Mesenteric fat pad (tissue), 1 donor: Measurements from ENCODE around the gene PSME3IP1. TPM values are rescaled to one million over a fixed set of nuclear protein-coding genes. Genes with fewer than 3 reads are reported as not detected.

Source experiments
- DNase-seq: peaks from one replicate; pipeline ENCODE4 v3.0.0-alpha.2; 2020; ENCODE audit warnings: low spot score
- total RNA-seq: library from RNA; stranded (reverse); fragmentation: NEBNext Ultra II Directional; extraction: Animal tissue kit (Norgen Biotek cat#: 25700); gene quantifications from one replicate; pipeline ENCODE4 v1.2.1, GENCODE V29; 2021
- donor health status: DM: yes; HTN: yes; CAD: no.

Gene PSME3IP1
- total RNA-seq, 1 donor from 2014 or later = 61.1 TPM

DNA sequence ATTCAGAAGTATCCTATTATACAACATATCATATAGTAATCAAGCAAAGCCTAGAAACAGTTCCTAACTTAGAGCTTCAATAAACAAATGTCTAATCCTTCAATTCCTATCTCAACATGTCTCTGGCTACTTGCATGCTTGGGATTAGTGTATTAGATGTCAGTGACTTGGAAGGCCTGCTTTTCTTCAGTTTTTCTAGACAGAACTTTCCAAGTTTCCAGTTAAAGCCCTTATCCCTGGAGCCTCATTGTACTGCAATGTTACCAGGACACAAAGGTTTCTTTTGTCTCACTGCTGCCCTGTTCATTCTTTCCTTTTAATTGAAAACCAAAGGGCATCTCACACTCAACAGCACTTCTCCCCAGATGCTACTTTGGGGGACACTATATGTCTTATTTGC, 16.5 kb downstream of the PSME3IP1 start:
- DNase-seq = no peak

DNA sequence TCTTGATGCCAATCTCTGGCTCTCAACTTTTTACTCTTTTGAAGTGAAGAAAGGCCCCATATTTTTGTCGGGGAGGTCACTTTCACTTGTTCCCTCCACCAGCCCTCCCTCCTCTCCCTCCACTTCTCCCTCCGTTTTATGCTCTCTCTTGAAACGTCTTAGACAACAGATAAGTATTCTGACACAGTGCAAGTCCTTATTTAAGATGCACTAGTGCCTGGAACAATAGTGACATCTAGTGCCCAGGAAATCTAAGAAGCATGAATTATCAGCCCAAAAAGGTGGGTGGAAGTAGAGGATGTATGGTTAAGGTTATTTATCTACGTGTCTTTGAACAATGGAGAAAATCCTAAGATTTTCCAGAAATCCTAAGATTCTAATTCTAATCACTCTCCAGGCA, 17.9 kb downstream of the PSME3IP1 start:
- DNase-seq = no peak

DNA sequence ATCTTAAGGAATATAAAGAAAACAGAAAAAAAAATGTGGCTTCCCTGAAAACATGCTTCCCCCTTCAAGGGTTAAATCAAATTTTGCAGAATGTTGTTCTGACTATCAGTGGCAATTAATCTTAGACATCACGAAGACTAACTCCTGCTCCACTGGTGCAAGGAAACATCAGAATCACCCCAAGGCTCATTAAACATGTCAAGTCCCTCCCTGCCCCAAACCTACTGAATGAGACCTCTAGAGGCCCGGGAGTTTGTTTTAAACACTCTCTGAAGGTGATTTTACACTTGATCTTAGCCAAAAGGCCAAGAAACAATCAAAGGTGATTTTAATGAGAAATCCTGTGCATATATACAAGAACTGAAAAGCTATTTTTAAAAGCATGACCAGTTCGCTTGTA, 18.3 kb downstream of the PSME3IP1 start:
- no peak for DNase-seq

DNA sequence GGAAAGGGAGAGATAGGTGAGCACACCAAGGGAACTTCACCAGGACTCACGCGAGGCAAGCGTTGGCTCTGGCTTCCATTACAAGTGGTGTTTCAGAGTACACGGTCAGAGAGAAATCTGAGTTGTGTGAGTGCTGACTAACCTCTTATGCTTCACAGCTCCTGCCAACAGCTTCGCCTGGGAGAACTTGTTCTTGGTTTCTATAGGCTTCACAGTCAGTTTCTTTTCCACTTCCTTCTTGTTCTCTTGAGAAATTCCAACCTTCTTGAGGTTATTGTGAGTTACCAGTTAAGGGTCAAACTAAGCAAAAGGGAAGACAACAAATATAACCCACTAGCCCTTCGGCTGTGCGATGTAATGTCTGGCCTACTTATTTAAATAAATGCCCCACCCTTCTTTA, 18.9 kb downstream of the PSME3IP1 start:
- DNase-seq = no peak

DNA sequence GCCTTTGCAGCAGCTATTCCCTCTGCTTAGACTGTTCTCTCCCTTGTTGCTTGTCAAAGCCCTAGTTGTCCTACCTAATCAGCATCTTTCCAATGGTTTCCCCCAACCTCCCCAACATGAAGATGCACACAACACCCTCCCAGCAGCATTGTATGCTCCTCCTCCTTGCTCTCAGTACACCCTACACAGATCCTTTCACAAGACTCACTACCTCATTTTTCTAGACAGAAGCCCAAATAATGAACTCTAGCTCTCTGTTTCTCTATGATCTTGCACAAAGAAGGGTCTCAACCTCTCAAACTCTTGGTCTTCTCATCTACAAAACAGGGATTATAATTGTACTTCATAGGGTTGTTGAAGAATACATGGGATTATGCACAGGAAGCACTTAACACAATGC, 19.4 kb downstream of the PSME3IP1 start:
- no peak for DNase-seq

DNA sequence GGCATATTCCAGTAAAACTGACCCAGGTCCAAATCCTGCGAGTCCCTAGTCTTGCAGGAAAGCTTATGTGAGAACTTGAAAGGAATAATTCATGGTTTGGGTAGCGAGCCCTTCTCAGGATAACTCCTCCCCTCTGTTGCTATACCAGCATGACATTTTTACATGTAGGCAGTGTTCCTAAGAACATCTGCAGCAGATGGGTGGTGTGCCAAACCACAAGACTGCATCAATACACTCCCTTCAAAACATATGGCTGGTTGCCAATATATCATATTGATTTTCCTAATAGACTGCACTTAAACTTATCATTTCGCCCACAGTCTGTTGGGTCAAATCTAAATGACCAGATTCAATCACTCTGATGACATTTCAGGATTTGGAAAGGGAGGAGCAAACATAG, 19.9 kb downstream of the PSME3IP1 start:
- no peak for DNase-seq

DNA sequence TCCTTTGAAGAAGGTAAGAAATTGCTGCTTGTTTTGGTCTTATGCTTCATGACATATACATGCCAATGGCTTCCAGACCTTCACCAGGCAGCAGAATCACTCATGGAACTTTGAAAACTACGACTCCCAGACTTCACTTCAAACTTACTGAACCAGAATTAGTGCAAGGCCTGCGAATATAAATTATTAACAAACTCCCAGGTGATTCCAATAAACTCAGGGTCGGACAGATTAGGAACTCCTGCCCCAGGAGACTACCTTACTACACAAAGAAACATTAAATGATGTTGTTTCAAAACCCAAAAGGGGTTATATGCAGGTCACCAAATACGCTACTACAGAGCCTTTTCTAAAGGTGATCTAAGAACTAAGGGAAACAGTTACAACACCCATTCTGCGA, 20.4 kb downstream of the PSME3IP1 start:
- DNase-seq = no peak

DNA sequence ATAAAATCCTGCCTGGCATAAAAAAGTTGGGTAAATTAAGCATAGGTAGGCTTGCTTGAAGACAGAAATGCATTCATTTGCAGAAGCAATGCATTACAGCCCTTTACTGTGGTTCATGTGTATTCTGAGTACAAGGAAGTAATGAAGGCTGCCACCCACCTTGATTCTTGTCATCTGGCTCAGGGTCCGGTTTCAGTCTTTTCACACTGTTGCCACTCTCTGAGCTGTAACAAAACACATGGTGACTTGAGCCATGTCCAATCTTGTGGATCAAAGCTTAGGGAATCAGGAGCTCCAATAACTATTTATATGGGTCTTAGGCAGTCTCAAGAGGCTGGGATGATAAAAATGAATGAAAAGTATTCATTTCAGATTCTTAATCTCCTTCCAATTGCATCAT, 22.0 kb downstream of the PSME3IP1 start:
- no peak for DNase-seq

DNA sequence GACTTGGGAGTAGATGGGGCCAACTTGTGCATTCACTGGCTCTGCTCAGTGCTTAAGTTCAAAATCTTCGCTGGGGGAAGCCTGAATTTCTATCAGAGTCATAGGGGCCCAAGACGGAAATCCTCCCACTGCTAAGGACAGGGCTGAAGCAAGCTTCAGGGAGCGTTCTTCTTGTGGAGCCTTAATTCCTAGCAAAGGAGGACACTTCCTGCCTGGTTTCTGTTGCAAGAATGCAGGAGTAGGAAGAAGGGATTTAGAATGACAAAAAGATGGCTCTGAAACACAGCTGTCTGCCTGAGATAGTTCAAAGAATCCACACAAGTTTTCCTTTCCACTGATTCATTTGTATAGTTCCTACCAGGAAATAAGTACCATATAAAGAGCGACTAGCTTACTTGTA, 26.4 kb downstream of the PSME3IP1 start:
- no peak for DNase-seq

DNA sequence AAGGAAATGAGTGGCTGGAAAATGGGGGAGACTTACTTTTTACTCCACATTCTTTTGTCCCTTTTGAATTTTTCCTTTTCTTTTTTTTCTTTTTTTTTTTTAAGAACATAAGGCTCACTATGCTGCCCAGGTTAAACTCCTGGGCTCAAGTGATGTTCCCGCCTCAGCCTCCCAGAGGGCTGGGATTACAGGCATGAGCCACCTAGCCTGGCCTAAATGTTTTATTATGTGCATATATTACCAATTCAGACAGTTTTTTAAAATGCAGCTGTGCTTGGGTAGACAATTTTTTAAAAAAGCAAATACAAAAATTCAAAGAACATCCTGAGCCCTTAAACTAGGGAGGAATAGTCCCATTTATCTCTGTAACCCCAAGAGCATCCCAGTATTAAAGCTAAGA, 28.3 kb downstream of the PSME3IP1 start:
- DNase-seq = no peak

DNA sequence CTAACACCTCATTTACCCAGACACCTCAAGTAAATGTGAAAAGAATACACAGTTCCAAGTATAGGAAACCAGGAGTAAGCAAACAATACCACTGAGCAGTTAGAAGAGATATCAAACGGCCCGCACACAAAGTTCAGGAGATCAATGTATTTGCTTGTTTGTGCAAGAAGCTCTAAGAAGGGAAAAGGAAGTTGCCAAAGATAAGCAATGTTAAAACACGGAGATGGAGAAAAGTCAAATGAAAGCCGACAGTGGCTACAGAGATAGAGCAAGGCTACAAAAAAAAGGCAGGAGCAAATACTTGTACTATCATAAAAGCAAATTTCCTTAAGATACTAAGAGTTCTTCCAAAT, 29.5 kb downstream of the PSME3IP1 start:
- no peak for DNase-seq

DNA sequence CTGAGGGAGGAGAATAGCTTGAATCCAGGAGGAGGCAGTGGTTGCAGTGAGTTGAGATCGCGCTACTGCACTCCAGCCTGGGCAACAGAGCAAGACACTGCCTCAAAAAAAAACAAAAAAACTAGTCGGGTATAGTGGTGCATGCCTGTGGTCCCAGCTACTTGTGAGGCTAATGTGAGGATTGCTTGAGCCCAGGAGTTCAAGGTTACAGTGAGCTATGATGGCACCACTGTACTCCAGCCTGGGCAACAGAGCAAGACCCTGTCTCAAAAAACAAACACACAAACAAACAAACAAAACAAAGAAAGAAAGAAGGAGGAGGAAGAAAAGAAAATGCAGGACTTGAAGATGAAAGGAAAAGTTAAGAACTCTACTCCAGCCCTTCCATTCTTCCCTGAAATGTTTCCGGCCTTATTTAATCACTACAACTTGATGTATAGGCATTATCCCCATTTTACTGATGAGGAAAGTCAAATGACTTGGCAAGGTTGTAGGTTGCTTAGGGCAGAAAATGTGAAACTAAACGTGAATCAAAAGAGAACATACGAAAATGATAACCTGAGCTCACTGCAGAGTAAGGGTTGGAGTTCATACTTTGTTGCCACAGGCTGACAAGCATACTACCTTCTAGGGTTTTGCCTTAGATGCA, 30.0 kb downstream of the PSME3IP1 start:
- DNase-seq = no peak

DNA sequence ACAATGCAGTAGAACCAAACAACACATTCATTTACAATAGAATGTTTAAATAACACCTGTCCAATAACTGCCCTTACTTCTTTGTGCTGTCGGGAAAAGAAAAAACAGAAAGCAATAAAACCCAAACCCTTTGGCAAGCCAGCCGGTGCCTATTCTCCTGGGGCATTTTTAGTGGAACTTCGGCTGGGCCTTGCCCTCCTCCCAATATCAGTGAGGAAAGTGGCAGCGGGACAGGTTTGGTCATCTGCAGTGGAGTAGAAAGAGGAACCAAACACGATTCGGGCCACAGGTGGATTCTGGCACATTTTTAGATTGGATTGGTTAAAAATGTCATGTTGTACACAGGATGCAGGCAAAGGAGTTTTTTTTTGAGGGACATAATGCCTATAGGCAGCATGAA, 32.0 kb downstream of the PSME3IP1 start:
- DNase-seq = no peak

DNA sequence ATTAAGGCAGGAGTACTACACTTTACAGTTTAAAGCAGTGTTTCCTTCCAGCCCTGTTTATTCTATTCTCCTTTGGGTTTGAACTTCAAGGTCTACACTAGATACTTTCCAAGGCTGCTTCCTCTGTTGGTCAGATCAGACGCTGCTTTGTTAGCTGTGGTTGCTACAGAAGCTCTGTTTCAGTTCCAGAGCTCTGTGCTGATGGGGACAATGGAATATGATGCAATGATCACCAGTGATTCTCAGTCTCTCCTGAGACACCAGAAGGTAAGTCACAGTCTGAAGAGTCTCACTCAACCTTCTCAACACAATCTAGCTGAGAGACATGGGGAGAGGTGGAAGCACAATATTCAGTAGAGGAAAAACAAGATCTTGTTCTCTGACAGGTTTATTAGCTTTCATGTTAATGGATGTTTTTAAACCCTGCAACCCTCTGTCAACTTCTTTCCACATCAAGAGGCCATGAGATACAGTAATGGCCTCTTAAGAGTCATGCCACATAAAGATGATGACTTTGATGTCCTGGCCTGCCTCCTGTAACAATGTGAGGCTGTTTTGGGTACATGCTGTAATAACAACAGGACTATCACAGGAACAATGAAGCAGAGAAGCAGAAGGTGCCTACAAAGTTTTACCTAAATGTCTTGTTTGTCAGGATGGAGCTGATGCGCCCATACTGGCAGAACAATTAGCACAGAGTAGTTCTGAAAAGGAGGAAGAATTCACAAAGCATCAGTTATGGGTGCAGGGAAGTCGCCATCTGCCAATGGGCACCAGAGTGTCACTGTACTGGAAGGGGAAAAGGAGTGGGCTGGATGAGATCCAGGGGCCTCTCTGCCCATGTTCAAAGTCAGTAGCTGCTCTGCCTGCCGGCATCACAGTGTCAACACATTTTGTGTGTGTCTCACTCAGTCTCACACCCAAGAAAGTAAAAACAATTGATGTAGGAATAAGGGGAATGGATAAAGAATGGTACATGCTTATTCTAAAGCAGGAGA, 33.4 kb downstream of the PSME3IP1 start:
- DNase-seq = no peak

DNA sequence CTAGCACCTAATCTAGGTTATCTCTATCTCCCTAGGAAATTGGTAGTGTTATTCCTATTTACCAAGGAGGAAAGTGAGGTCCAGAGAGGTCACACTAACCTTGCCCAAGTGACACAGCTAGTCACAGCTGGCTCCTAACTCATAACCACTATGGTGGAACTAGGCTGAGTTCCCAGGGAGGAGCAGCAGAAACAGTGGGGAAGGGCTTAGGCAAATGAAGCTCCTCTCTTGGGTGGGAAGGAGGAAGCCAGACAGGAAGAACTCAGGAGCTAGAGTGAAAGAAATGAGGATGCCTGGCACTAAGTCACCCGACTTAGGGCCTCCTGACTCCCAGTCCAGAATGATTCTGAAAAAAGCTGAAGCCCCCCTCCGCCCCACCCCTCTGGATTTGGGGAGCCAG, 34.5 kb downstream of the PSME3IP1 start:
- DNase-seq = no peak

DNA sequence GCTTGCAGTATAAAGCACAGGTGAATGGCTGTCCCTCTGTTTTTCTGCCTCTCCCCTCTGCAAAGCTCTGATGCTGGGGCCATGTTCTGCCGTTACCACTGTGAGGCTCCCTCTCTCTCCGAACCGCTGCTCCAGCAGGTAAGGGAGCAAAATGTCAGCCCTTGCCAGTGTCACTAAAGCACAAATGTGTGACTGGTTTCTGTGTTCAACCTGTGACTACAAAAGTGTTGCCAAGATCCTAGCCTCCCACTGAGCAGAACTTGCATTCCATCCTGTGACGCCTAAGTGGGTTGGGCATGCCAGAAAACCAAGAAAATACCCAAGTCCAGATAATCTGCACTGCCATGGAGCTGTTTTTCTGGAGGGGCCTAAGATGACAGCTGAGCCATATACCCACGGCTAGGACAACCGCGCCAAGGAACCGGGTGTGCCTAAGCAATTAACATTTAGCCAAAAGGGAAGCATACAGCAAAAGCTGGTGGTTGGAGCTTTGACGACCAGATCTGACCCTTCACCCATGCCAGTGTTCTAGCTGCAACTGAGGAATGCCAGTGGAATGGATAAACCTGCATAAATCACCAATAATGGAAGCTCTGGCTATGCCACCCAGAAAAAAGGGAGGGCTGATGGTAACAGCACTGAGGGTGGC, 35.0 kb downstream of the PSME3IP1 start:
- DNase-seq = no peak

DNA sequence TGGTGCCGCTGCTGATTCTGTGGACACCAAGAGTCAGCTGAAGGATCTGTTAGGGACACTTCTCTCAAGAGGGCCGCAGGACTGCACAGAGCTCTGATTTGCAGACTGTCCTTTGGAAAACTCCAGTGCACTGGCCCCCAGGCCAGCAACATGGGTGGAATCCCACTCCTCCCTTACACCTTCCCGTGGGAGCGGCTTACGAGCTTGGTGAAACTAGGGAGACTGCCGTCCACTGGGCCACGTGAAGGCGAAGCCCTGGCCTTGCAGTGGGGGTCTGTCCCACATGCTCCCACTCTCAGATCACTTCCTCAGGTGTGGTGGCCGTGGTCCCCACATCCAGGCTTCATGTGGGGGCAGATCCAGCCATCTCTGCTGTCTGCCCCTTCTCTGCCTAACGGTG, 36.4 kb downstream of the PSME3IP1 start:
- no peak for DNase-seq

DNA sequence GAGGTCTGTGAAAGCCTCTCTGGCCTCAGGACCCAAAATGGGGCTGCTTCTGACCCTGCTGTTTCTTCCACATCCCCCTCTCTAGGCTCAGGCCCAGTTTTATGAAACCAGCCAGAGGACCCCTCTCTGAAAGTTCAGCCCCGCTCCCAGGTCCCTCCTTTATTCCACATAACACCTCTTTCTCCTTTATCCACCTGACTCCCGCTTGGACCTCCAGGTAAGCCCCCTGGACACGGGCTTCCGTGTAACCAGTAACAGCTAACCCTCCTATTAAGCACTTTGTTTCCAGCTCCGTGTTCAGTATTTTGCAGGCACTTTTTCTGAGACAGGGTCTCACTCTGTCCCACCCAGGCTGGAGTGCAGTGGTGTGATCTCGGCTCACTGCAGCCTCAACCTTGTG, 37.4 kb downstream of the PSME3IP1 start:
- DNase-seq = peak; percentile 47

DNA sequence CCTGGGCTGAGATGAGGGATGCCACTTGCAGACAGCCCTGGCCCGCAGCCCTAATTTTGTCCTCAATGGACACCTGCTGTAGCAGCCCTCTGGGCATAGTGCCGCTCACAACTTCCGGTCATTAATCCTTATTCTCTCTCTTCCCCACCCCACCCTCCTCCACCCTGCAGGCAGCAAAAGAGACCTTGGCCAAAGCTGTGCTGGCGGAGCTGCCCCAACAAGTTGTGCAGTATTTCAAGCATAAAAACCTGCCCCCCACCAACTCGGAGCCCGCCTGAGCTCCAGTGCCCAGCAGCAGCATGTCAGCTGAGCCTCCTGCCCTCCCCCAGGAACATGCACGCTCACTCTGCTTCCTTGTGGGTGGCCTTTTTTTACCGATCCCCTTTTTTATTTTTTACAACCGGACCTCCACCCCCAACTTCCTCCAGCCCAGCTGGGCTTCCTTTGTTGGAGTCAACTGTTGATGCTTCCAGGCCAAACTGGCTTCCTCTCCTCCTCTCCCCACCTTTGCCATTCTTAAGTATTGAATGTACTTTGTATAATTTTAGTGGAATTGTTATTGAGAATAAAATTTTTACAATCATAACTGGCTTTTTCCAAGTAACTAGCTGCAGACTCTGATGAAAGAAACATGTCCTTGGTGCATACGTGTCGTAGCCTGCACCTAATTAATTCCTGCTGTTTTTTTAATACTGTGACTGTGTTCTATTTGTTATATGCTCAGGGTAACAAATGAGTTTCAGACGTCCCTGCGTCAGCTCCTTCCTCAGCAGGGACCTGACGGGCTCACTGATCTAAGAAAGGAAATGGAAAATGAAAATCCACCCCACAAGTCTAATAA, 38.2 kb downstream of the PSME3IP1 start:
- peak; percentile 84 for DNase-seq

DNA sequence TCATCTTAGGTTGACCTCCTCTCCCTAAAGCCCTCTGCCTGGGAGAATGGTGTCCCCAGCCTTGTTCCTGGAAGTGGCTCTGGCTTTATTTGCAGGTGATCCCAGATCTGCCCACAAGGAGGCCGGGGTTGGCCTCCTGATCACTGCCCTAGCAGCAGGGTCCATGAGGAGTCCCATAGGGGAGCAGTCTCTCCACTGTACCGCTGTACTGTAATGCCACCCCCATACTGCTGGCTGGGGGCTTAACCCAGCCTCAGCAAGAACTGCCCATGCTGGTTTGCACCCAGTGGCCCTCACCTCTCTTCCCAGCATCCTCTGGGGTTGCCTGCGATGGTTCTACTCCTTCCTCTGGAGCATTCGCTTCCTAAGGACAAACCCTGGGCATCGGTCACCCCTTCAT, 39.1 kb downstream of the PSME3IP1 start:
- DNase-seq = peak; percentile 59

DNA sequence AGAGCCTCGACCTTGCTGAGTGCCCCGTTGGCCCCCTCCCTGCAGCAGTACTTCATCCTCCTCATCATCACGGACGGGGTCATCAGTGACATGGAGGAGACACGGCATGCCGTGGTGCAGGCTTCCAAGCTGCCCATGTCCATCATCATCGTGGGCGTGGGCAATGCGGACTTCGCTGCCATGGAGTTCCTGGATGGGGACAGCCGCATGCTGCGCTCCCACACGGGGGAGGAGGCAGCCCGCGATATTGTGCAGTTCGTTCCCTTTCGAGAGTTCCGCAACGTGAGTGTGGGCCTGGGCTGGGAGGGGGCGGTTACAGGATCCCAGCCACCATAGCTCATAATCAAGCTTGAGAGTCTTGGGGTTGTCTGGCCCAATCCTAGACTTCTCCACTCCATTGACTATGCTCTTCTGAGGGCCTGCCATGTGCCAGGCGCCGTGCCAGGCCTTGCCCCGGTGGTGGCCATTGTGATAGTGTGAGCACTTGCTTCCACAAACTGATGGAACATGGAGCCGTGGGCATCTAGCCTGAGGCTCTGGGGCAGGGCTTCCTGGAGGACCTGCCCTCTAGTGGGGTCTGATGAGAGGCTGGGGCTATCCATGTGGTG, 39.7 kb downstream of the PSME3IP1 start:
- DNase-seq = peak; percentile 89
